K562 (cell line): ENCODE measurements around the gene SPAG9. TPM values are rescaled to one million over a fixed set of nuclear protein-coding genes. Genes with fewer than 3 reads are reported as not detected.

Source experiments
- ATF2 ChIP-seq: sonication (generic); formaldehyde crosslinking; IDR thresholded peaks from 2 replicates; pipeline ENCODE4 v1.8.1; 2022; ENCODE audit warnings: missing genetic modification reagents
- CHD7 ChIP-seq: fragments of 200-600 bp; sonication (generic); IDR thresholded peaks from one replicate; pipeline ENCODE4 v1.6.1; 2012; ENCODE audit warnings: mild to moderate bottlenecking, low read depth, low read length, inconsistent platforms
- KLF16 ChIP-seq: IDR thresholded peaks from 2 replicates; pipeline ENCODE4 v1.6.1; 2016; ENCODE audit warnings: antibody characterized with exemption
- MAFG ChIP-seq: fragments of 450-650 bp; conservative IDR thresholded peaks from 2 replicates; pipeline ENCODE4 v1.6.1; 2016; ENCODE audit warnings: missing genetic modification characterization, missing compliant biosample characterization
- PPARD ChIP-seq: fragments of 250-450 bp; sonication (Bioruptor Pico); IDR thresholded peaks from 2 replicates; pipeline ENCODE4 v1.8.0; 2022; ENCODE audit warnings: inconsistent platforms, mild to moderate bottlenecking, moderate library complexity
- TEAD1 ChIP-seq, 2 experiments: fragments of 450-650 bp in 1 of 2; sonication (generic) in 1 of 2; formaldehyde crosslinking; IDR thresholded peaks; 2 replicates each; pipeline versions ENCODE4 v1.4.0 to v1.8.0; 2020 to 2022; ENCODE audit warnings: mild to moderate bottlenecking in 2 of 2, missing genetic modification reagents in 1 of 2
- ZBTB1 ChIP-seq: sonication (generic); formaldehyde crosslinking; IDR thresholded peaks from 2 replicates; pipeline ENCODE4 v1.8.1; 2023; ENCODE audit warnings: missing genetic modification reagents, low read depth, mild to moderate bottlenecking, borderline replicate concordance
- polyA plus RNA-seq, 8 experiments: library from polyadenylated mRNA; depleted of rRNA in 4 of 8; stranded (reverse) in 5 of 8; unstranded in 3 of 8; fragments of >200 nt; fragmentation: Nextera tagmentation in 2 of 8; fragmentation: Illumina TruSeq in 1 of 8; extraction: Ambion mirVana in 2 of 8; extraction: Trizol in 1 of 8; gene quantifications; 2 replicates each; pipeline versions ENCODE4 v1.2.1 to v1.2.3, GENCODE V29; 2011 to 2014; ENCODE audit warnings: inconsistent platforms in 1 of 8, missing spikeins in 1 of 8
- total RNA-seq, 7 experiments: library from RNA; depleted of rRNA in 6 of 7; stranded (reverse); fragments of >200 nt in 6 of 7; fragmentation: Illumina TruSeq in 2 of 7; extraction: Trizol in 2 of 7; gene quantifications; 2 replicates each; pipeline versions ENCODE4 v1.2.1 to v1.2.3, GENCODE V29; 2011 to 2021; ENCODE audit warnings: low replicate concordance in 1 of 7

Gene SPAG9
- total and polyA plus RNA-seq, 9 of the 15 experiments (the other 6 are each of a cell fraction or from before 2014, with no cell fraction given) = 12.2 to 99.2 (median 58.2) TPM

GRCh38 chr17:51153210-51154072 is 32.8 kb upstream of the SPAG9 start, which contains the start of gene NME1 (continued):
- TF ChIP-seq ATF2 = no peak
- peak in 1 of 2 experiments; percentile 83; a peak in 2 of 4 replicates for TF ChIP-seq TEAD1 (CRISPR knock-in tag; IDR thresholded peaks at IDR 0.05)
- no peak for TF ChIP-seq KLF16
- peak; percentile 55; the same call in 1 of the 2 replicates for TF ChIP-seq ZBTB1
- TF ChIP-seq MAFG = no peak
- peak; percentile 78 for TF ChIP-seq CHD7
- no peak for TF ChIP-seq PPARD (CRISPR knock-in tag)
